Stimulated activated naive CD8-positive, alpha-beta T cell treated with anti-CD3 and anti-CD28 coated beads, Interleukin-15, Interleukin-2, amounts not matched to agents 100 U/mL and 50 U/mL, for 24 hours (primary cell): Measurements from ENCODE around the gene CHST12.
"Not testable (repeated sequence)": the region's sequence is repeated elsewhere in the genome, so short reads cannot be mapped to it uniquely, and the experiment has no call there.

Experiments used
- ATAC-seq: fragments of 150-1000 bp; cut with Tn5 transposase; one replicate; pipeline ENCODE4 v1.10.0; 2021
- DNase-seq: peaks from one replicate; pipeline ENCODE4 v3.0.0; 2021

Gene CHST12

GRCh38 chr7:2460641-2461040 is 57.2 kb downstream of the CHST12 start:
- peak; percentile 11 for ATAC-seq
- DNase-seq, result no peak

GRCh38 chr7:2461268-2462026 is 58.0 kb downstream of the CHST12 start:
- no peak for DNase-seq
- ATAC-seq, result no peak

- no peak for DNase-seq
- no peak for ATAC-seq
Observed at GRCh38 chr7:2462731-2463130, 59.3 kb downstream of the CHST12 start.

GRCh38 chr7:2465928-2466327 is 62.5 kb downstream of the CHST12 start:
- ATAC-seq (no peak), DNase-seq (no peak)

- ATAC-seq, result no peak
Observed at GRCh38 chr7:2466675-2467074, 63.3 kb downstream of the CHST12 start.

GRCh38 chr7:2468227-2468626 is 64.8 kb downstream of the CHST12 start:
- DNase-seq (no peak), ATAC-seq (no peak)

More at GRCh38 chr7:2466675-2467074, 63.3 kb downstream of the CHST12 start:
- no peak for DNase-seq

- not testable (repeated sequence) for ATAC-seq
Observed at GRCh38 chr7:2469460-2470203, 66.2 kb downstream of the CHST12 start.

GRCh38 chr7:2470204-2471021 is 67.0 kb downstream of the CHST12 start:
- DNase-seq, result no peak
- no peak for ATAC-seq

More at GRCh38 chr7:2469460-2470203, 66.2 kb downstream of the CHST12 start:
- not testable (repeated sequence) for DNase-seq

GRCh38 chr7:2471022-2471329 is 67.6 kb downstream of the CHST12 start:
- ATAC-seq, result no peak
- DNase-seq, result no peak

- no peak for DNase-seq
Observed at GRCh38 chr7:2471396-2471795, 68.0 kb downstream of the CHST12 start.

GRCh38 chr7:2472739-2473138 is 69.3 kb downstream of the CHST12 start:
- ATAC-seq (no peak), DNase-seq (no peak)

More at GRCh38 chr7:2471396-2471795, 68.0 kb downstream of the CHST12 start:
- no peak for ATAC-seq

- no peak for ATAC-seq
Observed at GRCh38 chr7:2473496-2474180, 70.2 kb downstream of the CHST12 start.

GRCh38 chr7:2474224-2474623 is 70.8 kb downstream of the CHST12 start:
- no peak for ATAC-seq

More at GRCh38 chr7:2473496-2474180, 70.2 kb downstream of the CHST12 start:
- no peak for DNase-seq

GRCh38 chr7:2474813-2475677 is 71.6 kb downstream of the CHST12 start:
- DNase-seq (no peak), ATAC-seq (no peak)

More at GRCh38 chr7:2474224-2474623, 70.8 kb downstream of the CHST12 start:
- DNase-seq, result no peak

- DNase-seq (no peak), ATAC-seq (no peak)
Observed at GRCh38 chr7:2475678-2476015, 72.2 kb downstream of the CHST12 start.

- no peak for DNase-seq
- no peak for ATAC-seq
Observed at GRCh38 chr7:2476298-2476697, 72.9 kb downstream of the CHST12 start, which contains the start of gene GRIFIN. TSS of gene GRIFIN (minus strand) at chr7:2476398. CDS start at chr7:2476383, 15 bp downstream.

GRCh38 chr7:2476776-2477446 is 73.5 kb downstream of the CHST12 start:
- no peak for DNase-seq
- no peak for ATAC-seq

- DNase-seq, result peak; percentile 75
- peak; percentile 93 for ATAC-seq
Observed at GRCh38 chr7:2477447-2478398, 74.3 kb downstream of the CHST12 start.

GRCh38 chr7:2478399-2478785 is 75.0 kb downstream of the CHST12 start:
- ATAC-seq (no peak), DNase-seq (no peak)
